ENCODE results near the gene PAX3.

PAX3 gene

DNA sequence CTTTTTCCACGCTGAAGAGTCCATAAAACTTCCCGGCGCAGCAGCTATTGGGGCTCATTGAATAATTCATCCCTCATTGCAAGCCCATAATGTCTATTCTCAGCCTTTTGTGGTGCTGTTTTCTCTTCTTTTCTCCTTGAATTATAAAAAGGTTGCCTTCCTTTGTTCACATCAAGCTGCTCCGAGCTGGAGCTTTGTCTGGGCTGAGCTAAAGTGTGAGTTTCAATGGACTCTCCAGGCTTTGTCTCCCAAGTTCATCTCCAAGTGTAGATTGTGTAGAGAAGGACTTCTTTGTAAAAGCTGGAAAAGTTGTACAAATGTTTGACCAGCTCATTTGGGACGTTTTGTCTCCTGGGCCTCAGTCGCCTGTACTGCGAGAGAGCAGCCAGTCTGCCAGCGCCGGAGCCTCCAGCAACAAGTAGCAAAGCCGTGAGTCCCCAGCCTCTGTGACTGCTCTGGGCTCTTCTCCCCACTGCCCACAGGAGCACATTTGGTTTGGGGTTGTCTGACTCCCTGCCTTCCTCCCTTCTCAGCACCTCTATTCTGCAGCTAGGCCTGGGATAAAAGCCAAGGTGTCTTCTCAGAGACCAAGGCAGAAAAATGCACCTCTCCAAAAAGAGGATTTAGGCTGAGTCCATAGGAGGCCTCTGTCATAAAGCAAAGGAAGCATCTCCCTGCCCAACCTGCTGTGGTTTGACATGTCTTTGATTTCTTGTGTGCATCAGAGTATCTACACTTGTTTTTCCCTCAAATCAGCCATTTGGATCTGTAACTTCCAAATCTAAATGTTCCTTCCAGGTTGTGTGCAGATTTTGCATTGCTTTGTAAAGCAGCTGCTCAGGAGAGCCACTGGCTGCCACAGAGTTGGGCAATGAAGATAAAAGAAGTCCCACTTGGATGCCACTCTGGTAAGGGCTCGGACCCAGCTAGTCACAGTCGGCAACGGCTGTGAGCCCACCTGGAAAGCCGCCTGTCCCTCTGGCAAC lies 6.4 kb downstream of the PAX3 start:
- Histone ChIP-seq H3K4me1 (ENCODE audit: control insufficient read depth, insufficient read depth, low read length) (peaks cover 19% of the 10 kb centered on the region), H3K4me3 (ENCODE audit: low read length) (no peak overlapping the region), H3K9ac (ENCODE audit: low read length) (no peak overlapping the region), H3K36me3 (ENCODE audit: control insufficient read depth, insufficient read depth, low read length) (no peaks in the 10 kb centered on the region), H3K27me3 (ENCODE audit: control insufficient read depth, insufficient read depth, low read length) (peaks cover 99% of the 10 kb centered on the region), H3K9me3 (ENCODE audit: control insufficient read depth, low read length) (no peaks in the 10 kb centered on the region)

DNA sequence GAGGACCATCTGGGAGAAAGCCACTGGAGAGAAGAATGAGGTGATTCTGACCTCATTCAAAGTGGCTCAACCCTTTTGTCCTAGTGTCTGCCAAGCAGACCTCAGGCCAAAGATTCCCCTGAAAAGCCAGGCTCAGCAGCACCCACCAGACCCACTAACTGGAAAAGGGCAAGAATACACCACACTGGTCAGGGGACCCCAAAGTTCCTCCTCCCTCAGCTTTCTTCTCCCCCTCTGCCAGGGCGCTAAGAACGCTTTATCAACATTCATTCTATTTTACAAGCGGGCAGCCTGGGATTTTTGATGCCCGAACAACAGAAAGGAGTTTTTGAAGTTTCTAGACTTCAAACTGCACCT lies 7.3 kb downstream of the PAX3 start:
- Histone ChIP-seq H3K4me1 (ENCODE audit: control insufficient read depth, insufficient read depth, low read length) (peaks cover 19% of the 10 kb centered on the region), H3K4me3 (ENCODE audit: low read length) (no peak overlapping the region), H3K27me3 (ENCODE audit: control insufficient read depth, insufficient read depth, low read length) (peaks cover 98% of the 10 kb centered on the region), H3K9me3 (ENCODE audit: control insufficient read depth, low read length) (no peaks in the 10 kb centered on the region), H3K36me3 (ENCODE audit: control insufficient read depth, insufficient read depth, low read length) (no peaks in the 10 kb centered on the region), H3K9ac (ENCODE audit: low read length) (no peak overlapping the region)

DNA sequence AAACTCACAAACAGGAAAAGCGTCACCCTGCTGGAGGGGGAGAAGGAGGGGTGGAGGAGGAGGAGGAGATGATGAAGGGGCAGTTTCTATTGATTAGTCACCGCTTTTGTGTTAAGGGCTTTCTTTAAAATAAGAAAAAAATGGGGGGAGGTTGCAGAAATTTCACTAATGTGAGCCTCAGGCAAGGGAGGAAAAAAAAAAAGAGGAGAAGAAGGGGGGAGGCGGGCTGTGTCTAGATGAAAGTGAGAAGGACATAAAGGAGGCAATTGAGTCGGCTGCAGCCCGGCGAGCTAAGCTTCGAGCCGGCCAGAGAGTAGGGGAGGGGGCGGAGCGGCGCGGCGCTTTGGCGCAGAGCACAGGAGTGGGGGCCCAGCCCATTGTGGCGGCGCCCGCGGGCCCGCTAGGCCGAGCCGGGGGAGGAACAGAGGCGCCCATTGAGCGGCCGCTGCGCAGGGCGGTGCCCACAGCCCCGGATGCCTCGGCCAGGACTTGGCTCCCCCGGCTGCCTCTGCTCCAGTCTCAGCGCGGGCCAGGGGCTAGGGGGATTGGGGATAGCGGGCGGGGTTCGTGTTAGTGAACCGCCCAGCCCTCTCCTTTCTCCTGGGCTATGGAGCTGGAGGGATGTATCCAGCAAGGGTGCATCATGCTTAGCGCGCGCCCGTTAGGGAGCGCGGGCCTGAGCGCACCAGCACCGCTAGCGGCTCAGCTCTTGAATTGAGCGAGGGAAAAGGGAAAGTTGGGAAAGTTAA lies 7.9 kb downstream of the PAX3 start:
- Histone ChIP-seq H3K9me3 (ENCODE audit: control insufficient read depth, low read length) (no peaks in the 10 kb centered on the region), H3K27me3 (ENCODE audit: control insufficient read depth, insufficient read depth, low read length) (peaks cover 98% of the 10 kb centered on the region), H3K4me1 (ENCODE audit: control insufficient read depth, insufficient read depth, low read length) (peaks cover 19% of the 10 kb centered on the region), H3K36me3 (ENCODE audit: control insufficient read depth, insufficient read depth, low read length) (no peaks in the 10 kb centered on the region), H3K9ac (ENCODE audit: low read length) (no peak overlapping the region), H3K4me3 (ENCODE audit: low read length) (no peak overlapping the region)

DNA sequence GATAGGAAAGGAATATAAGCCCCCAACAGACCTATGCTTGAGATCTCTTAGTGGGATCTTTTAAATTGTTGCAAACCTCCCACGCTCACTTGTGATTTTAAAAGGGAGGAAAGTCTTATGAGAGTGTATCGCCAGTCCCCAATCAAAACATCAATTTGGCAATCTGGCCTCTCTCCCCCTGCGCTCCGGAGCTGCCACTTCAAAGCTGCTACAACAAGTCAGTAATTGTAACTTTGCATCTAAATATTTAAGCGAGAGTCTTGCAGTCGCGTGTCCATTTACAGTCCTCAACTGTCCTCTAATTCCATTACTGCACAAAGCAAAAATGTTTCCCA lies 8.4 kb downstream of the PAX3 start:
- H3K27me3 ChIP-seq (ENCODE audit: control insufficient read depth, insufficient read depth, low read length) = peaks cover 96% of the 10 kb centered on the region
- H3K9ac ChIP-seq (ENCODE audit: low read length) = no peak overlapping the region
- no peak overlapping the region for H3K4me3 ChIP-seq (ENCODE audit: low read length)
- no peaks in the 10 kb centered on the region for H3K36me3 ChIP-seq (ENCODE audit: control insufficient read depth, insufficient read depth, low read length)
- H3K4me1 ChIP-seq (ENCODE audit: control insufficient read depth, insufficient read depth, low read length) = peaks cover 14% of the 10 kb centered on the region
- H3K9me3 ChIP-seq (ENCODE audit: control insufficient read depth, low read length) = no peaks in the 10 kb centered on the region

DNA sequence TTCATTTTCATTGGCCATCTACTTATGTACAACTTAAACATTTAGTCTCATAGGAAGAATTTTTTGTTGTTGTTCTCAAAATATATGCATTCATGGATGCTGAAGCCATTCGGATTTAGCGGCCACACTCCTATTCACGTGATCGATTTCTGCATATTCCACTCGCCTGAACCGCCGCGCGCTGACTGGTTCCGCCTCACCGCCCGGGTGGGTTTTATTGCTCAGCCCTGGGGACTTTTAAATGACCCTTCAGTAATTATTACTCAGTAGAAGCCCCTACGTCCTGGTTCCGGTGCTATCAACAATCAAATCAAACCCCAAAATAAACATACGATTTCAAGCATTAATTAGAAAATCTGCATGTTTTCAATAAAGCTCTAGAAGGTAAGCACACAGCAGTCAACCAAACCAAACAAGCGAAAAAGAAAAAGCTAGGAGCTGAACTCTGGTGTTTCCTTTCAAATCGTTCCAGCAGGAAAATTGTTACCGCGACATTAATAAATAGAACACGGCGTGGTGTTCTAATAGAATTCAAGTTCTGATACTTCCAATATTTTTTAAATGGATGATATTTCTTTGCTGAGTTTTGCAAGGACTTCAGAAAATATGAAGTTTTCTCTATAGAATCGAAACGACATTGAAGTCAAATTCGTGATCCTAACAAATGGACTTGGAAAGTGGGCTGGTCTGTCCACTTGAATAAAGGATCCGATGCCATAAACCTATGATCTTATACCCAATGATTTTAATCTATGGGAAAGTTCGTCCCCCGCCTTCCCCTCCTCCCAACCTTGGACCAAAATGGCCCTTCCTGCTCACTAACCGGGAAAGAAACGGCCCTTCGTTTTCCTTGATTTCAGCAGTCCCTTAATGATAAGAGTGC lies 9.3 kb downstream of the PAX3 start:
- Histone ChIP-seq H3K9ac (ENCODE audit: low read length) (no peak overlapping the region), H3K36me3 (ENCODE audit: control insufficient read depth, insufficient read depth, low read length) (no peaks in the 10 kb centered on the region), H3K4me3 (ENCODE audit: low read length) (no peak overlapping the region), H3K4me1 (ENCODE audit: control insufficient read depth, insufficient read depth, low read length) (peaks cover 8% of the 10 kb centered on the region), H3K9me3 (ENCODE audit: control insufficient read depth, low read length) (no peaks in the 10 kb centered on the region), H3K27me3 (ENCODE audit: control insufficient read depth, insufficient read depth, low read length) (peaks cover 94% of the 10 kb centered on the region)

DNA sequence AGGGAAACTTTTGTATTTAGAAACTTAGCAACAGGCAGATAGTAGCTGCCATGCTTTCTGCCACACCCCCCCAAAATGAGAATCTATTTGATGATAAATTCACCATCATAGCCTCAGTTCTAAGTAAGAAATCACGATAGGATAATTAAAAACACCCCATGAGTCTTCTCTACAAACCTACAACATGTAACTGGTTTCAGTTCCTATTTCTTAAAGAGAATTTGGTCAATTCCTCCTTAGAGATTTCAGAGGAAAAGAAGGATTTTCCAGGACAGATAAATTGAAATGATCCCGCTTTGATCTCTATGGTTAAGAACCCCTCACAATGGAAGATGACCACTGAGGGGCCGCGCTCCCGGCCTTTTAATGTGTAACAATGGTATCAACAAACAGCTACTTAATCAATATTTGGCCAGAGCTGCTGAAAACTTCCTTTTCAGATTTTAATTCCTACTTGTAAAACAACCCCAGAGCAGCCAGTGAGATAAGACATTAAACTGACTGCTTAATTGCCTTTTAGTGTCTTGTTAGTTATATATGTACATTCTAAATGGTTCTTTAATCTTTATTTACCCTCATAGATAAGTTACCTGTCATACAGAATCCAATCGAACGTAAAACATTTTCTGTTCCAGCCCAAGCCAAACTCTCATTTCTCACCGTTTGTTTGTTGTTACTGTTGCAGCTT lies 10.1 kb downstream of the PAX3 start:
- no peaks in the 10 kb centered on the region for H3K36me3 ChIP-seq (ENCODE audit: control insufficient read depth, insufficient read depth, low read length)
- H3K9me3 ChIP-seq (ENCODE audit: control insufficient read depth, low read length) = no peaks in the 10 kb centered on the region
- H3K4me3 ChIP-seq (ENCODE audit: low read length) = no peak overlapping the region
- H3K27me3 ChIP-seq (ENCODE audit: control insufficient read depth, insufficient read depth, low read length) = peaks cover 94% of the 10 kb centered on the region
- H3K9ac ChIP-seq (ENCODE audit: low read length) = no peak overlapping the region
- peaks cover 4% of the 10 kb centered on the region for H3K4me1 ChIP-seq (ENCODE audit: control insufficient read depth, insufficient read depth, low read length)

DNA sequence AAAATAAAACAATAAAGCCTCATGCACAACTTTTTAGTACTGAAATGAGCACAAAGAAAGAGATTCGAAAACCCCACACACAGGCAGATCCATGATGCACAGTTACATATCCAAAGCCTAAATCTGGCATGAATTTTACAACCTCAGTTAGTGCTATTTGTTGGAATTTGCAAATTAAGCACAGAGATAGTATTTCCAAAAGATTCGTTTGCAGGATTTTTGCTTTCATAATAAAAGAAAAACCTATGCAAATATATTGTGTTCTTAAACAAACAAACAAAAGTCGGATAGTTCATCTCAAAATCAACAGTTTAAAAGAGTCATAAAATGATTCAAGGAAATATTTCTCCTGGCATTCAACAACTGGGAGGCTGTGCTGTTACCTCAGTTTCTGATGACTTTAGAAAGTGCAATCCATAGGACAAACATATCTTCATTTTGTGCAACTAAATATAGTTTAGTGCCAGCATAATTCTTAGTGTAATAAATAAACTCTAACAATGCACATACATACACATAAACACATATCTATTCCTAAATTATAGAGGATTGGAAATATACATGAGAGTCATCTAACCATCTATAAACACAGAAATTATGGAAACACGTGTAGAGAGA lies 10.8 kb downstream of the PAX3 start:
- H3K9ac ChIP-seq (ENCODE audit: low read length) = no peak overlapping the region
- H3K4me1 ChIP-seq (ENCODE audit: control insufficient read depth, insufficient read depth, low read length) = peaks cover 4% of the 10 kb centered on the region
- H3K9me3 ChIP-seq (ENCODE audit: control insufficient read depth, low read length) = no peaks in the 10 kb centered on the region
- peaks cover 93% of the 10 kb centered on the region for H3K27me3 ChIP-seq (ENCODE audit: control insufficient read depth, insufficient read depth, low read length)
- H3K4me3 ChIP-seq (ENCODE audit: low read length) = no peak overlapping the region
- H3K36me3 ChIP-seq (ENCODE audit: control insufficient read depth, insufficient read depth, low read length) = no peaks in the 10 kb centered on the region

DNA sequence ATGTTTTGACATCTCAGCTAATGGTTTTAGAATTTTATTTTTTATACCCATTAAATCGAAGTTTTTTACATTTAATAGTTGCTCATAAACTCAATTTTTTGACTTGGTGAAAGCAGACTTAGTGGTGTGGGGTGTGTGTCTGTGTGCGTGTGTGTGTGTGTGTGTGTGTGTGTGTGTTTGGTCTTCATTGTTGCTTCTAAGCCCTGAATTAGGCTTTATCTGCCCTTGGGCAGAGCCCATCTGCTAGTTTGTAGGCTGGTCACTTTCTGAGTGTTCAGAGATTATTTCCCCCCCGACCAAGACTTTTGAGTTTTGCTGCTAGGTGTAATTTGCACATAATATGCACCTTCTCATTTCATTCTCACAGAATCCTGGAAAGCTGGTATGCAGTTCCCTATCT lies 14.3 kb downstream of the PAX3 start:
- H3K9ac ChIP-seq (ENCODE audit: low read length) = no peak overlapping the region
- no peaks in the 10 kb centered on the region for H3K36me3 ChIP-seq (ENCODE audit: control insufficient read depth, insufficient read depth, low read length)
- H3K4me3 ChIP-seq (ENCODE audit: low read length) = no peak overlapping the region
- no peaks in the 10 kb centered on the region for H3K9me3 ChIP-seq (ENCODE audit: control insufficient read depth, low read length)
- H3K27me3 ChIP-seq (ENCODE audit: control insufficient read depth, insufficient read depth, low read length) = peaks cover 68% of the 10 kb centered on the region
- H3K4me1 ChIP-seq (ENCODE audit: control insufficient read depth, insufficient read depth, low read length) = peaks cover 4% of the 10 kb centered on the region

DNA sequence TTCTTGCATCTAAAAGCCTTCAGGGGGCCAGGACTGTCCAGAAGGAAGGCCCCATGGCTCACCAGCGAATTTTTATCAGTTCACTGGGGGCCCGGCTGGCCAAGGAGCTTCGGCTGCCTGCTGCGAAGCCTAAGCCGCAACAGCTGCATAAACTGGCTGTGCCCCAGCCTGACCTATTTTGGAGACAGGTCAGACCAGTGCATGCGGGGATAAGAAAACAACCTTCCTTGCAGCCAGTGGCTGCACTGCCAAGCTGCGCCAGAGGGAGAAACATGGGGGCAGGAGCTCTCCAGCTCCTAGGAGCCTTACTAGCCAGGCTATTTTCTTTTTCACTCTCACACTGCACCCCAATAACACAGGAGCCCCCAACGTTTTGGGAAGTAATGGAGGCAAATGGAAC lies 15.2 kb downstream of the PAX3 start:
- Histone ChIP-seq H3K36me3 (ENCODE audit: control insufficient read depth, insufficient read depth, low read length) (no peaks in the 10 kb centered on the region), H3K9ac (ENCODE audit: low read length) (no peak overlapping the region), H3K4me1 (ENCODE audit: control insufficient read depth, insufficient read depth, low read length) (peaks cover under 1% of the 10 kb centered on the region), H3K4me3 (ENCODE audit: low read length) (no peak overlapping the region), H3K27me3 (ENCODE audit: control insufficient read depth, insufficient read depth, low read length) (peaks cover 60% of the 10 kb centered on the region), H3K9me3 (ENCODE audit: control insufficient read depth, low read length) (no peaks in the 10 kb centered on the region)

DNA sequence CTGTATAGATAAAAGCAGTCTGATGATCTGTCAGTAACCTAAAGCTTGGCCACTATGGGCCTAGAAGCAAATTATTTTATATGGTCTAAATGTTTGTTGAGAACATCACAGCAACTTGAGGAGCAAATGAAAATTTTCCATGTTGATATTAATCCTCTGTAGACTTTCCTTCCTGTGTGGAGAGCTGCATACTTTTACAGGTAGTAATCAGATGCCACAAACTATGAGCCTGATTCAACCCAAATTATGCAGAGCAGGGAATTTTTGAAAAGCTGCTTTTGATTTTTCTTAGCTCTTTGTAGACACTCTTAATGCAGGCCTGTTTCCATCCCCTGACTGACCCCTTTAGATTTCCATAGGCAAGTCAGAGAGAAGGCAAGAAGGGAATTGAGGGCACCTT lies 17.3 kb downstream of the PAX3 start:
- H3K4me3 ChIP-seq (ENCODE audit: low read length) = no peak overlapping the region

DNA sequence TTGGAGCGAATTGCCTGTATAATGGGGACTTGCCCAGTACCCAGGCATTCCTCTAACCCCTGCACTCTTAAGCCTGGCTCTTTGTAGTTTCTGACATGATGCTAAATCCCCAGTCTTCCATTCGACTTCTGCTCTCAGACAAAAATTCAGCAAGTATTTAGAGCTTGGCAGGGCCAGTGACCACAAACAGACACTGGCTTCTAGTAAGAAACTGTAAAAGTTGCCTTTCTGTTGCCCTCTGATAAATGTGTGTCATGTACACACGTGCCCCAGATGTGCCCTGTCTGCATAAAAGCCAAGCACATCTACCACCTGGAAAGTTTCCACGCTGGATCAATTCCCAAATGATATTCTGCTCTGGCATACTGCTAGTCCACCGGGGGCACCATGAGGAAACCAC lies 18.0 kb downstream of the PAX3 start:
- Histone ChIP-seq H3K36me3 (ENCODE audit: control insufficient read depth, insufficient read depth, low read length) (no peaks in the 10 kb centered on the region), H3K9ac (ENCODE audit: low read length) (no peak overlapping the region), H3K9me3 (ENCODE audit: control insufficient read depth, low read length) (no peaks in the 10 kb centered on the region), H3K27me3 (ENCODE audit: control insufficient read depth, insufficient read depth, low read length) (peaks cover 44% of the 10 kb centered on the region), H3K4me3 (ENCODE audit: low read length) (no peak overlapping the region), H3K4me1 (ENCODE audit: control insufficient read depth, insufficient read depth, low read length) (no peaks in the 10 kb centered on the region)

More for the DNA sequence above, 17.3 kb downstream of the PAX3 start:
- Histone ChIP-seq H3K4me1 (ENCODE audit: control insufficient read depth, insufficient read depth, low read length) (no peaks in the 10 kb centered on the region), H3K9me3 (ENCODE audit: control insufficient read depth, low read length) (no peaks in the 10 kb centered on the region), H3K27me3 (ENCODE audit: control insufficient read depth, insufficient read depth, low read length) (peaks cover 46% of the 10 kb centered on the region), H3K36me3 (ENCODE audit: control insufficient read depth, insufficient read depth, low read length) (no peaks in the 10 kb centered on the region), H3K9ac (ENCODE audit: low read length) (no peak overlapping the region)

Measured in mucosa of stomach (tissue), 1 donor.